Uterus (tissue), 4 donors: ENCODE data around the gene IGF1R. TPM values are rescaled to one million over a fixed set of nuclear protein-coding genes. Genes with fewer than 3 reads are reported as not detected.

Experiments used
- DNase-seq, 2 donors: peaks; one replicate each; pipeline ENCODE4 v3.0.0-alpha.2; 2019 to 2020
- H3K27ac ChIP-seq, 2 donors: fragments of 200-600 bp; sonication (generic); 1 replicate in 1 of 2; 2 replicates in 1 of 2; pipeline ENCODE4 v1.5.1; 2016 to 2018
- H3K27me3 ChIP-seq, 2 donors: fragments of 200-600 bp; sonication (generic); one replicate each; pipeline ENCODE4 v1.5.1; 2018 to 2019; ENCODE audit warnings: control low read depth in 1 of 2
- H3K36me3 ChIP-seq, 2 donors: fragments of 200-600 bp; sonication (generic); one replicate each; pipeline ENCODE4 v1.5.1; 2019; ENCODE audit warnings: control low read depth in 1 of 2
- H3K4me1 ChIP-seq, 2 donors: fragments of 200-600 bp; sonication (generic); one replicate each; pipeline ENCODE4 v1.5.1; 2018 to 2019; ENCODE audit warnings: control low read depth in 1 of 2
- H3K4me3 ChIP-seq, 2 donors: fragments of 200-600 bp; sonication (generic); 1 replicate in 1 of 2; 2 replicates in 1 of 2; pipeline ENCODE4 v1.5.1; 2018 to 2019; ENCODE audit warnings: mild to moderate bottlenecking in 1 of 2
- H3K9me3 ChIP-seq, 2 donors: fragments of 200-600 bp; sonication (generic); one replicate each; pipeline ENCODE4 v1.5.1; 2019; ENCODE audit warnings: control low read depth in 1 of 2
- CTCF ChIP-seq, 4 experiments: fragments of 200-600 bp in 2 of 4; fragments of 450-650 bp in 2 of 4; sonication (generic) in 2 of 4; IDR thresholded peaks; one replicate each; pipeline ENCODE4 v1.5.1; 2016 to 2019; ENCODE audit warnings: antibody characterized with exemption in 4 of 4, mild to moderate bottlenecking in 2 of 4, moderate library complexity in 1 of 4
- POLR2A ChIP-seq, 2 donors: fragments of 450-650 bp; IDR thresholded peaks; one replicate each; pipeline ENCODE4 v1.6.1; 2016; ENCODE audit warnings: antibody characterized with exemption in 2 of 2, mild to moderate bottlenecking in 1 of 2, moderate library complexity in 1 of 2
- intact Hi-C: fragments of 100-400 bp; cut with DNase I; formaldehyde crosslinking; loops from one replicate; pipeline ENCODE4 v1.15.1; 2023; ENCODE audit warnings: low total_unique reads
- total RNA-seq, 4 donors: library from RNA; depleted of rRNA in 3 of 4; stranded (reverse); fragments of >200 nt in 3 of 4; gene quantifications; one replicate each; pipeline versions ENCODE4 v1.1.0 to v1.2.4, GENCODE V29; 2014 to 2023
- donor health status: DM: yes; HTN: yes; CAD: no.

The IGF1R gene
- total RNA-seq, 4 donors from 2014 or later, result 30.0 to 95.2 (median 57.5) TPM

GRCh38 chr15:98683831-98684230 lies 35.5 kb downstream of the IGF1R start:
- Histone ChIP-seq H3K36me3 (no peaks in the 10 kb centered on the region), H3K27ac (peak overlapping the region; percentile 36 to 79), H3K9me3 (no peaks in the 10 kb centered on the region), H3K4me3 (no peak overlapping the region), H3K27me3 (no peaks in the 10 kb centered on the region), H3K4me1 (peaks cover 0 to 3% of the 10 kb centered on the region in 2 donors)
- no peak for DNase-seq
- TF ChIP-seq CTCF (IDR thresholded peaks at IDR 0.05) (no peak), POLR2A (IDR thresholded peaks at IDR 0.05) (no peak)
- intact Hi-C loops, result no loop called here

GRCh38 chr15:98684436-98684835 lies 36.1 kb downstream of the IGF1R start:
- Histone ChIP-seq H3K27me3 (no peaks in the 10 kb centered on the region), H3K4me1 (peaks cover 0 to 3% of the 10 kb centered on the region in 2 donors), H3K36me3 (no peaks in the 10 kb centered on the region), H3K27ac (peak overlapping the region in 1 of 2 donors; percentile 79), H3K9me3 (no peaks in the 10 kb centered on the region), H3K4me3 (no peak overlapping the region)
- DNase-seq, result no peak
- intact Hi-C loops, result no loop called here
- no peak for TF ChIP-seq POLR2A (IDR thresholded peaks at IDR 0.05)
- no peak for TF ChIP-seq CTCF (IDR thresholded peaks at IDR 0.05)

- no peak for TF ChIP-seq CTCF (IDR thresholded peaks at IDR 0.05)
- no peak for TF ChIP-seq POLR2A (IDR thresholded peaks at IDR 0.05)
- Histone ChIP-seq H3K4me1 (peaks cover 0 to 3% of the 10 kb centered on the region in 2 donors), H3K27me3 (no peaks in the 10 kb centered on the region), H3K27ac (peak overlapping the region in 1 of 2 donors; percentile 79), H3K9me3 (no peaks in the 10 kb centered on the region), H3K36me3 (no peaks in the 10 kb centered on the region), H3K4me3 (no peak overlapping the region)
- intact Hi-C loops, result no loop called here
- no peak for DNase-seq
These were observed 36.7 kb downstream of the IGF1R start for GRCh38 chr15:98684995-98685525.

GRCh38 chr15:98686983-98687382 lies 38.6 kb downstream of the IGF1R start:
- Histone ChIP-seq H3K9me3 (no peaks in the 10 kb centered on the region), H3K27me3 (no peaks in the 10 kb centered on the region), H3K4me1 (peaks cover 0 to 3% of the 10 kb centered on the region in 2 donors), H3K4me3 (no peak overlapping the region), H3K27ac (no peak overlapping the region), H3K36me3 (no peaks in the 10 kb centered on the region)
- intact Hi-C loops, result no loop called here
- DNase-seq, result no peak
- no peak for TF ChIP-seq CTCF (IDR thresholded peaks at IDR 0.05)
- TF ChIP-seq POLR2A (IDR thresholded peaks at IDR 0.05), result no peak

- no peaks in the 10 kb centered on the region for H3K4me1 ChIP-seq
- H3K36me3 ChIP-seq, result no peaks in the 10 kb centered on the region
- no peak overlapping the region for H3K27ac ChIP-seq
- no peaks in the 10 kb centered on the region for H3K27me3 ChIP-seq
- no peak overlapping the region for H3K4me3 ChIP-seq
- intact Hi-C loops, result no loop called here
- TF ChIP-seq CTCF (IDR thresholded peaks at IDR 0.05) (no peak), POLR2A (IDR thresholded peaks at IDR 0.05) (no peak)
- DNase-seq, result no peak
- H3K9me3 ChIP-seq, result no peaks in the 10 kb centered on the region
These were observed 41.1 kb downstream of the IGF1R start for GRCh38 chr15:98689431-98689861.
